Osteoblast (primary cell): ENCODE measurements around the gene PRR5L. TPM values are rescaled to one million over a fixed set of nuclear protein-coding genes. Genes with fewer than 3 reads are reported as not detected.
A peak's percentile ranks its signal among the peaks of the same experiment; 100 is the strongest.

Source experiments
- DNase-seq: peaks from one replicate; pipeline ENCODE4 v3.0.0; 2011; ENCODE audit warnings: low spot score, mixed read lengths; ENCODE audit not compliant: insufficient read length; ENCODE audit errors: missing footprints
- H2AFZ ChIP-seq: 2 replicates; pipeline ENCODE4 v1.6.0; 2011; ENCODE audit warnings: mild to moderate bottlenecking, low read length
- H3K27ac ChIP-seq: 2 replicates; pipeline ENCODE4 v1.5.1; 2011; ENCODE audit warnings: mild to moderate bottlenecking, low read depth, low read length, moderate library complexity
- H3K27me3 ChIP-seq: 2 replicates; pipeline ENCODE4 v1.6.0; 2012; ENCODE audit warnings: mild to moderate bottlenecking, control low read depth, inconsistent platforms, low read length, moderate library complexity; ENCODE audit not compliant: insufficient read depth
- H3K36me3 ChIP-seq: 2 replicates; pipeline ENCODE4 v1.5.1; 2011; ENCODE audit warnings: mild to moderate bottlenecking, low read length, control low read depth, moderate library complexity; ENCODE audit not compliant: insufficient read depth
- H3K4me1 ChIP-seq: 2 replicates; pipeline ENCODE4 v1.5.1; 2011; ENCODE audit warnings: mild to moderate bottlenecking, low read length, control low read depth, moderate library complexity; ENCODE audit not compliant: insufficient read depth
- H3K4me2 ChIP-seq: 2 replicates; pipeline ENCODE4 v1.6.0; 2011; ENCODE audit warnings: mild to moderate bottlenecking, low read length; ENCODE audit not compliant: insufficient read depth
- H3K4me3 ChIP-seq: fragments of 200-600 bp; sonication (generic); 3 replicates; pipeline ENCODE4 v1.5.1; 2012; ENCODE audit warnings: mild to moderate bottlenecking, low read length, inconsistent platforms; ENCODE audit not compliant: insufficient read depth
- H3K79me2 ChIP-seq: 2 replicates; pipeline ENCODE4 v1.6.0; 2012; ENCODE audit warnings: mild to moderate bottlenecking, low read length, control low read depth, inconsistent platforms; ENCODE audit not compliant: insufficient read depth
- H3K9me3 ChIP-seq: 2 replicates; pipeline ENCODE4 v1.5.1; 2011; ENCODE audit warnings: low read depth, low read length, control low read depth
- H4K20me1 ChIP-seq: 2 replicates; pipeline ENCODE4 v1.6.0; 2012; ENCODE audit warnings: mild to moderate bottlenecking, low read length, control low read depth; ENCODE audit not compliant: insufficient read depth
- CTCF ChIP-seq: IDR thresholded peaks from 2 replicates; pipeline ENCODE4 v1.5.1; 2011; ENCODE audit warnings: mild to moderate bottlenecking, low read depth, low read length, moderate library complexity; ENCODE audit errors: extremely low read depth
- total RNA-seq: library from RNA; depleted of rRNA; stranded (reverse); fragments of >200 nt; gene quantifications from 2 replicates; pipeline ENCODE4 v1.2.3, GENCODE V29; 2012

PRR5L gene
- total RNA-seq, 1 donor = 9.8 TPM

GRCh38 chr11:36333897-36334296 is 37.8 kb downstream of the PRR5L start:
- H3K9me3 ChIP-seq = no peaks in the 10 kb centered on the region
- H3K4me2 ChIP-seq = no peak overlapping the region
- no peak overlapping the region for H3K4me3 ChIP-seq
- no peaks in the 10 kb centered on the region for H3K27me3 ChIP-seq
- peaks cover 7% of the 10 kb centered on the region for H3K4me1 ChIP-seq
- H4K20me1 ChIP-seq = no peaks in the 10 kb centered on the region
- H2AFZ ChIP-seq = no peak overlapping the region
- TF ChIP-seq CTCF = no peak
- no peak overlapping the region for H3K27ac ChIP-seq
- H3K79me2 ChIP-seq = no peaks in the 10 kb centered on the region
- no peaks in the 10 kb centered on the region for H3K36me3 ChIP-seq
- no peak for DNase-seq

- H3K27ac ChIP-seq = no peak overlapping the region
- no peaks in the 10 kb centered on the region for H3K9me3 ChIP-seq
- H2AFZ ChIP-seq = no peak overlapping the region
- peaks cover 13% of the 10 kb centered on the region for H3K27me3 ChIP-seq
- H4K20me1 ChIP-seq = no peaks in the 10 kb centered on the region
- H3K4me2 ChIP-seq = no peak overlapping the region
- no peak for TF ChIP-seq CTCF
- no peaks in the 10 kb centered on the region for H3K4me1 ChIP-seq
- no peaks in the 10 kb centered on the region for H3K79me2 ChIP-seq
- no peak for DNase-seq
- H3K4me3 ChIP-seq = no peak overlapping the region
- no peaks in the 10 kb centered on the region for H3K36me3 ChIP-seq
Measured at GRCh38 chr11:36339888-36340287, 43.8 kb downstream of the PRR5L start.

GRCh38 chr11:36340897-36341296 is 44.8 kb downstream of the PRR5L start:
- peak; percentile 23 for DNase-seq
- Histone ChIP-seq H3K36me3 (no peaks in the 10 kb centered on the region), H2AFZ (no peak overlapping the region), H3K9me3 (no peaks in the 10 kb centered on the region), H3K4me2 (no peak overlapping the region), H4K20me1 (no peaks in the 10 kb centered on the region), H3K4me1 (no peaks in the 10 kb centered on the region), H3K27me3 (peaks cover 16% of the 10 kb centered on the region), H3K4me3 (no peak overlapping the region), H3K27ac (no peak overlapping the region), H3K79me2 (no peaks in the 10 kb centered on the region)
- TF ChIP-seq CTCF = no peak

- Histone ChIP-seq H3K27me3 (peaks cover 16% of the 10 kb centered on the region), H4K20me1 (no peaks in the 10 kb centered on the region), H3K4me3 (no peak overlapping the region), H3K27ac (no peak overlapping the region), H3K9me3 (no peaks in the 10 kb centered on the region), H3K4me1 (no peaks in the 10 kb centered on the region), H3K79me2 (no peaks in the 10 kb centered on the region), H3K4me2 (no peak overlapping the region), H2AFZ (no peak overlapping the region), H3K36me3 (no peaks in the 10 kb centered on the region)
- TF ChIP-seq CTCF = no peak
- no peak for DNase-seq
Measured at GRCh38 chr11:36341915-36342314, 45.8 kb downstream of the PRR5L start.
